ENCODE measurements around the gene BIRC6. TPM values are rescaled to one million over a fixed set of nuclear protein-coding genes. Genes with fewer than 3 reads are reported as not detected.

Gene BIRC6
- total RNA-seq, 1 experiment from 2014 or later = 182 TPM

DNA sequence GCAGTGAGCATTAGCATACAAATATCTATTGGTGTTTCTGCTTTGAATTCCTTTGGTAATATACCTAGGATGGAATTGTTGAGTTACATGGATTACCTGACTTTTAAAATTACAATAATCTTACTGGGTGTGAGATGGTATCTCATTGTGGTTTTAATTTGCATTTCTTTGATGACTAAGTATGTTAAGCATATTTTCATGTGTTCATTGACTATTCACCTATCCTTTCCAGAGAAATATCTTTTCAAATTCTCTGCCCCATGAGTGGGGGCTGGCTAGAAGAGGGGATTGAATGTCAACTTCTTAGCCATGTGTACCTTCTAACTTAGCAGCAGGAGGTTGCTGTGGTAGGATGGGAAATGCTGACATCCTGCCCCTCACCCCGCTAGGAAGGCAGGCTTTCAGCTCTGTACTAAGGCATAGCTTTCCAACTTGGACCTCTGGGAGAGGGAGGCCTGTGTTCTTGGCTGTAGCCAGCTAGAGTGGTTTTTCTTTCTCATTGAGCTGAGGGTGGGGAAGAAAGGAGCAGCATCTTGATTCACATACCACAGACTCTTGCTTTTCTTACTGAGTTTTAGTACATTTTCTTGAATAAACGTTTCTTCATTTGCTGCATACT lies 207.7 kb downstream of the BIRC6 start:
- H3K27me3 ChIP-seq (ENCODE audit: low read length) = no peaks in the 10 kb centered on the region
- H3K36me3 ChIP-seq (ENCODE audit: insufficient read depth, low read length) = peaks cover 46% of the 10 kb centered on the region
- peaks cover 36% of the 10 kb centered on the region for H3K79me2 ChIP-seq (ENCODE audit: low read length)
- H4K20me1 ChIP-seq (ENCODE audit: insufficient read depth, low read depth, low read length) = no peaks in the 10 kb centered on the region
- H3K4me3 ChIP-seq (ENCODE audit: low read length) = no peak overlapping the region
- no peak overlapping the region for H3K4me2 ChIP-seq (ENCODE audit: low read depth, low read length, poor library complexity, severe bottlenecking)
- DNase-seq = no peak
- H3K27ac ChIP-seq (ENCODE audit: low read length) = no peak overlapping the region
- no peaks in the 10 kb centered on the region for H3K9me2 ChIP-seq (replicated peaks; ENCODE audit: insufficient read depth, low read length)
- no peak overlapping the region for H2AFZ ChIP-seq (ENCODE audit: low read length)
- H3K9me3 ChIP-seq (ENCODE audit: low read length) = peaks cover 9% of the 10 kb centered on the region; the same call in 1 of the 2 replicates
- H3K4me1 ChIP-seq (ENCODE audit: low read length) = no peaks in the 10 kb centered on the region
- no peak overlapping the region for H3K9ac ChIP-seq (ENCODE audit: low read length)

DNA sequence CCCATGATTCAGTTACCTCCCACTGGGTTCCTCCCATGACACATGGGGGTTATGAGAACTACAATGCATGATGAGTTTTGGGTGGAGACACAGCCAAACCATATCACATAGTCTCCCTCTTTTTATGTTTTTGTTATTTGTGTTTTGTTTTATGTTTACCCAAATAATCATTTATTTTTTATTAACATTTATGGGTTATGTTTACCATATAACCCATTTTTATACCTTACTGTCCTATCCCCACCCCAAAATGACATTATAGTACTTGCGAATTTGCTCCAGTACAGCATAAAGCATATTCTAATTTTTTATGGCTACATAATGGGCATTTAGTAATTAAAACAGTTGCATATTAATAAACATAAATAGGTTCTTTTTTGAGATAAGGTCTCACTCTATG lies 209.1 kb downstream of the BIRC6 start:
- H3K4me3 ChIP-seq (ENCODE audit: low read length) = no peak overlapping the region
- no peaks in the 10 kb centered on the region for H4K20me1 ChIP-seq (ENCODE audit: insufficient read depth, low read depth, low read length)
- H3K27me3 ChIP-seq (ENCODE audit: low read length) = no peaks in the 10 kb centered on the region
- H3K9me2 ChIP-seq (replicated peaks; ENCODE audit: insufficient read depth, low read length) = no peaks in the 10 kb centered on the region
- H3K4me2 ChIP-seq (ENCODE audit: low read depth, low read length, poor library complexity, severe bottlenecking) = no peak overlapping the region
- H3K4me1 ChIP-seq (ENCODE audit: low read length) = no peaks in the 10 kb centered on the region
- H3K27ac ChIP-seq (ENCODE audit: low read length) = no peak overlapping the region
- no peak overlapping the region for H3K9ac ChIP-seq (ENCODE audit: low read length)
- H3K9me3 ChIP-seq (ENCODE audit: low read length) = peaks cover 9% of the 10 kb centered on the region; the same call in 1 of the 2 replicates
- no peak for DNase-seq
- H3K36me3 ChIP-seq (ENCODE audit: insufficient read depth, low read length) = peaks cover 40% of the 10 kb centered on the region
- peaks cover 48% of the 10 kb centered on the region for H3K79me2 ChIP-seq (ENCODE audit: low read length)
- H2AFZ ChIP-seq (ENCODE audit: low read length) = no peak overlapping the region

DNA sequence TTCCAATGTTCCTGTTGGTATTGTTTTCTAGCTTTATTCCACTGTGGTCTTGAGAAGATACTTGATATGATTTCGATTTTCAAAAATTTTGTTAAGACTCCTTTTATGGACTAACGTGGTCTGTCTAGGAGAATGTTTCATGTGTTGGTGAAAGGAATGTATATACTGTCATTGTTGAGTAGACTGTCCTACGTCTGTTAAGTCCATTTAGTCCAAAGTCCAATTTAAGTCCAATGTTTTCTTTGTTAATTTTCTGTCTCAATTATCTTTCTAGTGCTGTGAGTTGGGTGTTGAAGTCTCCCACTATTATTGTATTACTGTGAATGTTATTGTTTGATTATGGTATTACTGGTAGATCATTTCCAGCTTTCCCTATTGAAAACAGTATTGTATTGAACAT lies 215.2 kb downstream of the BIRC6 start:
- no peak for DNase-seq
- no peaks in the 10 kb centered on the region for H3K9me3 ChIP-seq (ENCODE audit: low read length)
- no peaks in the 10 kb centered on the region for H3K4me1 ChIP-seq (ENCODE audit: low read length)
- no peak overlapping the region for H3K27ac ChIP-seq (ENCODE audit: low read length)
- peaks cover 39% of the 10 kb centered on the region; the same call in 1 of the 2 replicates for H3K36me3 ChIP-seq (ENCODE audit: insufficient read depth, low read length)
- no peaks in the 10 kb centered on the region for H3K27me3 ChIP-seq (ENCODE audit: low read length)
- no peak overlapping the region for H2AFZ ChIP-seq (ENCODE audit: low read length)
- H3K9me2 ChIP-seq (replicated peaks; ENCODE audit: insufficient read depth, low read length) = no peaks in the 10 kb centered on the region
- no peak overlapping the region for H3K4me3 ChIP-seq (ENCODE audit: low read length)
- H3K4me2 ChIP-seq (ENCODE audit: low read depth, low read length, poor library complexity, severe bottlenecking) = no peak overlapping the region
- H3K79me2 ChIP-seq (ENCODE audit: low read length) = peaks cover 62% of the 10 kb centered on the region
- no peak overlapping the region for H3K9ac ChIP-seq (ENCODE audit: low read length)
- H4K20me1 ChIP-seq (ENCODE audit: insufficient read depth, low read depth, low read length) = no peaks in the 10 kb centered on the region

DNA sequence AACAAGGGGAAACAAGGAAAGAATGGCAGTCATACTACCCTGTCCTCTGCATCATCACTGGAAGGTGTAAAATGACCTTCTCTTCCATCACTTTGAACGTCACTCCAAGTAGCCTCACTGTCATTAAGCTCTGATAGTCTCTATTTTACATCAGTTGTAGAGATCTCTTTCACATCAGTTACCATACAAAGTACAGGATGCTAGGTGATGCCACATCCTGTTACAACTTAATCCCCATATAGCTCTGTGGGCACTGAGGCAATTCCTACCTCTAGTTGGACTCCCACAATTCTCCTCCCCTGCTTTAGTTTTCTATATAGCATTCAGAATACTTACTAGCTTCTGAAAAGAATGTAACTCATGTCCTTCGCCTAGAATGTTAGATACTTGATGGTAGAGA lies 215.9 kb downstream of the BIRC6 start:
- H3K9ac ChIP-seq (ENCODE audit: low read length) = no peak overlapping the region
- H3K9me2 ChIP-seq (replicated peaks; ENCODE audit: insufficient read depth, low read length) = no peaks in the 10 kb centered on the region
- H3K27ac ChIP-seq (ENCODE audit: low read length) = no peak overlapping the region
- peaks cover 59% of the 10 kb centered on the region for H3K79me2 ChIP-seq (ENCODE audit: low read length)
- no peaks in the 10 kb centered on the region for H4K20me1 ChIP-seq (ENCODE audit: insufficient read depth, low read depth, low read length)
- peaks cover 34% of the 10 kb centered on the region; the same call in 1 of the 2 replicates for H3K36me3 ChIP-seq (ENCODE audit: insufficient read depth, low read length)
- H2AFZ ChIP-seq (ENCODE audit: low read length) = no peak overlapping the region
- no peak overlapping the region for H3K4me2 ChIP-seq (ENCODE audit: low read depth, low read length, poor library complexity, severe bottlenecking)
- no peaks in the 10 kb centered on the region for H3K27me3 ChIP-seq (ENCODE audit: low read length)
- no peaks in the 10 kb centered on the region for H3K4me1 ChIP-seq (ENCODE audit: low read length)
- no peaks in the 10 kb centered on the region for H3K9me3 ChIP-seq (ENCODE audit: low read length)
- DNase-seq = no peak
- H3K4me3 ChIP-seq (ENCODE audit: low read length) = no peak overlapping the region

DNA sequence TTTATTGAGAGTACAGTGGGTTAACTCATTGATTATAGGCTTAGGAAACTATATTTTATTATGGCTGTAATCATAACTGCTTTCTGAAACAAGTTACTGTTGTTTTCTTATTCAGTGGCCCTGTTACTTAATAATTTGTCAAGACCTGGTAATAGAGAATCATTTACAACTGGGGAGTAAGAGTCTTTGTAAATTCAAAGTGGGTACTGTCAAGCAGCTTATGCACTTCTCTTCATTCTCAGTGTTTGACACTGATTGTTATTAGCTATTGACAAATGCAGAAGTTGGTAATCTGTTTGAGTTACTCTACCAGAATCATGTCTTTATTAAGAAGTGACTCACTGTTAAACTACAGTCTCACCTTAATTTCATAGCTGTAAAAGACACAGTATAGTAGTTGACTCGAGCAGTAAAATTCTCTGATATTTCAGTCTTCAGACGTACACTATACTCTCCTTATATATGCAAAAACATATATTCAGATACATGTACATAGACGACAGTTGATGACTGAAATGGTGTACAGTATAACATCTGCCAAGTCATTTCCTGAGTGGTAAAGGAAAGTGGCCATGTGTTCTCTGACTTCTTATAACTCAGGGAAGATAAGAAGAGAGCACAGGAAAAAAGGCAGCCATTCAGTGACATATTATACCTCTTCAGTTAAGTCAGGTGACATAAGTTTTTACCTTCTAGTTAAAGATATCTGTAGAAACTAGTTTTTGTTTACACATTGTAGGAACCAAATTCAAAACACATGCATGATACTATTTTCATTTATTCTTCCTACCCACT lies 235.0 kb downstream of the BIRC6 start:
- H3K4me3 ChIP-seq (ENCODE audit: low read length) = no peak overlapping the region
- H3K9ac ChIP-seq (ENCODE audit: low read length) = no peak overlapping the region

DNA sequence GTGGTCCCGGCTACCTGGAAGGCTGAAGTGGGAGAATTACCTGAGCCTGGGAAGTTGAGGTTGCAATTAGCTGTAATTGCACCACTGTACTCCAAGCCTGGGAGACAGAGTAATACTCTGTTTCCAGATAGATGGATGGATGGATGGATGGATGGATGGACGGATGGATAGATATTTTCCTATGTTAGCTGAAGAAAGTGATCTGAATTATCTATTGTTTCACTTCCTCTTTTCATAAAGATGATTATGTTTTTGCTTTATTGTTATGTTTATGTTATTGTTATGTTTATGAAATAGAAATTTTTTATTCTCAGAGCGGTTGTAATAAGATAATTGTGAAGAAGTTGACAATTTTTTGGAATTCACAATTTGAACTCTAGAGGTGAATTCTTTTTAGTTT lies 237.8 kb downstream of the BIRC6 start:
- Histone ChIP-seq H3K4me1 (ENCODE audit: low read length) (no peaks in the 10 kb centered on the region), H3K36me3 (ENCODE audit: insufficient read depth, low read length) (peaks cover 16% of the 10 kb centered on the region; the same call in 1 of the 2 replicates), H3K27me3 (ENCODE audit: low read length) (no peaks in the 10 kb centered on the region), H3K9me2 (replicated peaks; ENCODE audit: insufficient read depth, low read length) (no peaks in the 10 kb centered on the region), H3K79me2 (ENCODE audit: low read length) (peaks cover 30% of the 10 kb centered on the region), H3K4me2 (ENCODE audit: low read depth, low read length, poor library complexity, severe bottlenecking) (no peak overlapping the region), H3K4me3 (ENCODE audit: low read length) (no peak overlapping the region), H3K9me3 (ENCODE audit: low read length) (no peaks in the 10 kb centered on the region), H4K20me1 (ENCODE audit: insufficient read depth, low read depth, low read length) (no peaks in the 10 kb centered on the region), H3K27ac (ENCODE audit: low read length) (no peak overlapping the region), H3K9ac (ENCODE audit: low read length) (no peak overlapping the region), H2AFZ (ENCODE audit: low read length) (no peak overlapping the region)
- DNase-seq = no peak

More for the DNA sequence above, 235.0 kb downstream of the BIRC6 start:
- Histone ChIP-seq H3K27ac (ENCODE audit: low read length) (no peak overlapping the region), H4K20me1 (ENCODE audit: insufficient read depth, low read depth, low read length) (no peaks in the 10 kb centered on the region), H3K9me3 (ENCODE audit: low read length) (no peaks in the 10 kb centered on the region), H2AFZ (ENCODE audit: low read length) (no peak overlapping the region), H3K27me3 (ENCODE audit: low read length) (no peaks in the 10 kb centered on the region), H3K4me1 (ENCODE audit: low read length) (no peaks in the 10 kb centered on the region; the same call in 1 of the 2 replicates), H3K79me2 (ENCODE audit: low read length) (peaks cover 41% of the 10 kb centered on the region), H3K36me3 (ENCODE audit: insufficient read depth, low read length) (peaks cover 11% of the 10 kb centered on the region; the same call in 1 of the 2 replicates), H3K4me2 (ENCODE audit: low read depth, low read length, poor library complexity, severe bottlenecking) (no peak overlapping the region), H3K9me2 (replicated peaks; ENCODE audit: insufficient read depth, low read length) (no peaks in the 10 kb centered on the region)
- no peak for DNase-seq

DNA sequence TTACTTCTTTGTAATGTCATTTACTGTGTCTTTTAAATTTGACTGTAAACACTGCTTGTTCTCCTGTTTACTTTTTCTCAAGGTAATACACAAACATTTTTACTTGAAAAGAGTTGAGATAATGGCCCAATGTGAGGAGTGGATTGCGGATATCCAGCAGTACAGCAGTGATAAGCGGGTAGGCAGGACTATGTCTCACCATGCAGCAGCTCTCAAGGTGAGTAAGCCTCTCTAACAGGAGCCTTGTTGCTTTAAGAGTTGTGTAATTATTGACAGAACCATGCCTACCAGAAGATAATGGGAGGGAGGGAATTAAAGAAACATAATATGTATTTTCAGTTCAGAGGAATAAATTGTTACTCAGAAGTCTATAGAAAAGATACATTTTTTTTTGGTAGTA lies 254.5 kb downstream of the BIRC6 start:
- no peaks in the 10 kb centered on the region for H3K4me1 ChIP-seq (ENCODE audit: low read length)
- H4K20me1 ChIP-seq (ENCODE audit: insufficient read depth, low read depth, low read length) = no peaks in the 10 kb centered on the region
- no peak for DNase-seq
- H2AFZ ChIP-seq (ENCODE audit: low read length) = no peak overlapping the region
- no peaks in the 10 kb centered on the region for H3K9me2 ChIP-seq (replicated peaks; ENCODE audit: insufficient read depth, low read length)
- no peaks in the 10 kb centered on the region for H3K27me3 ChIP-seq (ENCODE audit: low read length)
- H3K79me2 ChIP-seq (ENCODE audit: low read length) = peaks cover 6% of the 10 kb centered on the region; the same call in 1 of the 2 replicates
- H3K36me3 ChIP-seq (ENCODE audit: insufficient read depth, low read length) = peaks cover 30% of the 10 kb centered on the region; the same call in 1 of the 2 replicates
- H3K9me3 ChIP-seq (ENCODE audit: low read length) = no peaks in the 10 kb centered on the region
- H3K27ac ChIP-seq (ENCODE audit: low read length) = no peak overlapping the region
- H3K4me3 ChIP-seq (ENCODE audit: low read length) = no peak overlapping the region
- H3K4me2 ChIP-seq (ENCODE audit: low read depth, low read length, poor library complexity, severe bottlenecking) = no peak overlapping the region
- no peak overlapping the region for H3K9ac ChIP-seq (ENCODE audit: low read length)

DNA sequence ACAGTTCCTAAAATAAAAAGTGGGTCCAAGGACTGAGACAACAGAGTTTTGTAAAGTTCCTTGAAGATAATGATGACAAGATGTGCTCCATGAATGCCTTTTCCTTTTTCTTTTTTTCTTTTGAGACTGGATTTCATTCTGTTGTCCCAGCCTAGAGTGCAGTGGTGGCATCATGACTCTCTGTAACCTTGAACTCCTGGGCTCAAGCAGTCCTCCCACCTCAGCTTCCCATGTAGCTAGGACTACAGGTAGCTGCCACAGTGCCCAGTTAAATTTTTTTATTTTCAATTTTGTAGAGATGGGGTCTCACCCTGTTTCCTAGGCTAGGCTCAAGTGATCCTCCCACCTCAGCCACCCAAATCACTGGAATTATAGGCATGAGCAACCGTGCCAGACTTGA lies 254.9 kb downstream of the BIRC6 start:
- H2AFZ ChIP-seq (ENCODE audit: low read length) = no peak overlapping the region
- H4K20me1 ChIP-seq (ENCODE audit: insufficient read depth, low read depth, low read length) = no peaks in the 10 kb centered on the region
- H3K79me2 ChIP-seq (ENCODE audit: low read length) = peaks cover 6% of the 10 kb centered on the region; the same call in 1 of the 2 replicates
- peaks cover 30% of the 10 kb centered on the region; the same call in 1 of the 2 replicates for H3K36me3 ChIP-seq (ENCODE audit: insufficient read depth, low read length)
- H3K27ac ChIP-seq (ENCODE audit: low read length) = no peak overlapping the region
- H3K9me3 ChIP-seq (ENCODE audit: low read length) = no peaks in the 10 kb centered on the region
- no peaks in the 10 kb centered on the region for H3K9me2 ChIP-seq (replicated peaks; ENCODE audit: insufficient read depth, low read length)
- H3K9ac ChIP-seq (ENCODE audit: low read length) = no peak overlapping the region
- H3K27me3 ChIP-seq (ENCODE audit: low read length) = no peaks in the 10 kb centered on the region
- DNase-seq = no peak
- no peak overlapping the region for H3K4me3 ChIP-seq (ENCODE audit: low read length)
- H3K4me2 ChIP-seq (ENCODE audit: low read depth, low read length, poor library complexity, severe bottlenecking) = no peak overlapping the region
- H3K4me1 ChIP-seq (ENCODE audit: low read length) = no peaks in the 10 kb centered on the region

Data from Karpas-422 (cell line).